Measurements from ENCODE around the gene SSTR3.

Gene SSTR3

DNA sequence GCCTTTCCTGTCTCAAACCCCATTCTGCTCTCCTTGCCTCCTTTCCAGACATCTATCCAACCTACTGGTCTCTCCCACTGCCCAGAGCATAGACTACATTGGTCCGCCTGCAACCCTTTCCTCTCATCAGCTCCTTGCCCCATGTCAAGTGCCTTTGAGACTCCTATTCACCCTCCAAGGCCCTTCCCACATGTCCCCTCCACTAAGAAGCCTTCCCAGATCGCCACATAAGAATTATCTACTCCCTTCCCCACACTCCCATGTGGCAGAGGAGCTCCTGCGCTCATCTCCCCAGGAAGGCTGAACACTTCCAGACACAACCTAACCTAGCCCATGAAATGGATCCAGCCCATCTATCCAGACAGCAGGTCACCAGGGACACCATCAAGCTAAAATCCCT is 34.5 kb downstream of the SSTR3 start:
- no peak overlapping the region for H3K4me3 ChIP-seq (ENCODE audit: low read length)
- no peak overlapping the region for H2AFZ ChIP-seq (ENCODE audit: low read depth, low read length)
- H3K4me1 ChIP-seq (ENCODE audit: low read length), result peaks cover 17% of the 10 kb centered on the region
- no peaks in the 10 kb centered on the region for H3K9me3 ChIP-seq (ENCODE audit: insufficient read depth, low read length)
- no peak overlapping the region for H3K27ac ChIP-seq (ENCODE audit: low read length)
- no peaks in the 10 kb centered on the region for H3K36me3 ChIP-seq (replicated peaks; ENCODE audit: low read depth, low read length)
- H3K27me3 ChIP-seq (ENCODE audit: low read depth, low read length), result peaks cover 27% of the 10 kb centered on the region
- H3K79me2 ChIP-seq (ENCODE audit: low read length), result no peaks in the 10 kb centered on the region
- no peak overlapping the region for H3K9ac ChIP-seq (ENCODE audit: low read length)
- no peaks in the 10 kb centered on the region for H4K20me1 ChIP-seq (ENCODE audit: insufficient read depth, low read length)
- H3K4me2 ChIP-seq (ENCODE audit: low read length), result no peak overlapping the region
- TF ChIP-seq, protein P1, sequence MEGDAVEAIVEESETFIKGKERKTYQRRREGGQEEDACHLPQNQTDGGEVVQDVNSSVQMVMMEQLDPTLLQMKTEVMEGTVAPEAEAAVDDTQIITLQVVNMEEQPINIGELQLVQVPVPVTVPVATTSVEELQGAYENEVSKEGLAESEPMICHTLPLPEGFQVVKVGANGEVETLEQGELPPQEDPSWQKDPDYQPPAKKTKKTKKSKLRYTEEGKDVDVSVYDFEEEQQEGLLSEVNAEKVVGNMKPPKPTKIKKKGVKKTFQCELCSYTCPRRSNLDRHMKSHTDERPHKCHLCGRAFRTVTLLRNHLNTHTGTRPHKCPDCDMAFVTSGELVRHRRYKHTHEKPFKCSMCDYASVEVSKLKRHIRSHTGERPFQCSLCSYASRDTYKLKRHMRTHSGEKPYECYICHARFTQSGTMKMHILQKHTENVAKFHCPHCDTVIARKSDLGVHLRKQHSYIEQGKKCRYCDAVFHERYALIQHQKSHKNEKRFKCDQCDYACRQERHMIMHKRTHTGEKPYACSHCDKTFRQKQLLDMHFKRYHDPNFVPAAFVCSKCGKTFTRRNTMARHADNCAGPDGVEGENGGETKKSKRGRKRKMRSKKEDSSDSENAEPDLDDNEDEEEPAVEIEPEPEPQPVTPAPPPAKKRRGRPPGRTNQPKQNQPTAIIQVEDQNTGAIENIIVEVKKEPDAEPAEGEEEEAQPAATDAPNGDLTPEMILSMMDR (IDR thresholded peaks at IDR 0.05; ENCODE audit: low read depth, low read length), result no peak
- TF ChIP-seq EZH2phosphoT487 (IDR thresholded peaks at IDR 0.05; ENCODE audit: low read depth), result no peak

DNA sequence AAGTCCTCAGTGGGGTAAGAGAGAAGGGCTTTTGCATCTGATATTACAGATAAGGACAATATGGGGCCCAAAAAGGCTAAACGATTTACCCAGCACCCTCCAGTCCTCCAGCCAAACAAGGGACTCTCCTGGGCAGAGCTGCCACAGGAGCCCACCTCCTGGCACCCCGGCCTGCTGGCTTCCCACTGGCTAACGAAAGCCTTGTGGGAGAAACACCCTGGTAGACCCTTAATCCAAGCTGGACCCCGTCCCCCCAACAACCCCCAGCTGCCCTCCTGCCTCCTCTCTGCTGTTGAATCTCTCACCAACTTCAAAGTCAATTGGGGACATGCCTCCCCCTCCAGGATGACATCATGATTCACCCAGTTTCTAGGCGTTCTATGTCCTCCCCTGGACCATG is 35.1 kb downstream of the SSTR3 start:
- no peaks in the 10 kb centered on the region for H3K36me3 ChIP-seq (replicated peaks; ENCODE audit: low read depth, low read length)
- no peaks in the 10 kb centered on the region for H4K20me1 ChIP-seq (ENCODE audit: insufficient read depth, low read length)
- 0 out of 2 replicates have a peak overlapping the region, but pooled peaks have one; percentile 26 for H2AFZ ChIP-seq (ENCODE audit: low read depth, low read length)
- TF ChIP-seq EZH2phosphoT487 (IDR thresholded peaks at IDR 0.05; ENCODE audit: low read depth), result no peak
- TF ChIP-seq, protein P1 (IDR thresholded peaks at IDR 0.05; ENCODE audit: low read depth, low read length), result no peak
- no peak overlapping the region for H3K4me3 ChIP-seq (ENCODE audit: low read length)
- peak overlapping the region; percentile 38 for H3K4me2 ChIP-seq (ENCODE audit: low read length)
- H3K9me3 ChIP-seq (ENCODE audit: insufficient read depth, low read length), result no peaks in the 10 kb centered on the region
- peaks cover 17% of the 10 kb centered on the region for H3K4me1 ChIP-seq (ENCODE audit: low read length)
- H3K79me2 ChIP-seq (ENCODE audit: low read length), result no peaks in the 10 kb centered on the region
- no peak overlapping the region; the same call in 1 of the 2 replicates for H3K9ac ChIP-seq (ENCODE audit: low read length)
- H3K27me3 ChIP-seq (ENCODE audit: low read depth, low read length), result peaks cover 27% of the 10 kb centered on the region
- no peak overlapping the region for H3K27ac ChIP-seq (ENCODE audit: low read length)

DNA sequence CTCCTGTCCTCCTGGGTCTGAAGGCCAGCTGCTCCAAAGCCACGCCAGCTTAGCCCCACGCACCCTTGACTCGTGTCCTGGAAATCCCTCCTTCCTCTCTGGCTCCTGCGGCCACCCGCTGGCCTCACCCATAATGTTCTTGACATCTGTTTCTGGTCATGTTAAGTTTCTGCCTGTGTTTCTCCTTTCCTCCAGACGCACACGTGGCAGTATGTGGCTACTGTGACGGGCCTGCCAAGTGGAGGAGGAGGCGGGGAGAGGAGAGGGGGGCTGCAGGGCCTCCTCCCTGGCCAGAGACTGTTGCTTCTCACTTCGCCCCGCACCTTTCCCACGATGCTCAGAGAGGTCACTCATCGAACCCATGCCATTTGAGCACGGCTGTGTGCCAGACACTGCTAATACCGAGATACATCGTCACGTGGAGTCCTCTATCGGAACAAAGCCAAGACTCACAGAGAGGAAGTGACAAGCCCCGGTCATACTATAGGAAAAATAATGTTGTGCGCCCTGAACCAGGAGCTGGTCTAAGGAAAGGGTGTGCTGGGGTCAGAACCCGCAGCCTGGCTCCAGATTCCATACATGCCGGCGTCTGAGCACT is 35.7 kb downstream of the SSTR3 start:
- H3K79me2 ChIP-seq (ENCODE audit: low read length), result no peaks in the 10 kb centered on the region

More for the DNA sequence above, 35.7 kb downstream of the SSTR3 start:
- Histone ChIP-seq H3K27me3 (ENCODE audit: low read depth, low read length) (peaks cover 27% of the 10 kb centered on the region), H2AFZ (ENCODE audit: low read depth, low read length) (peak overlapping the region; percentile 26; the same call in 1 of the 2 replicates), H3K4me1 (ENCODE audit: low read length) (peaks cover 17% of the 10 kb centered on the region), H3K36me3 (replicated peaks; ENCODE audit: low read depth, low read length) (no peaks in the 10 kb centered on the region), H4K20me1 (ENCODE audit: insufficient read depth, low read length) (no peaks in the 10 kb centered on the region), H3K4me3 (ENCODE audit: low read length) (0 out of 2 replicates have a peak overlapping the region, but pooled peaks have one; percentile 4), H3K4me2 (ENCODE audit: low read length) (peak overlapping the region; percentile 38), H3K9ac (ENCODE audit: low read length) (no peak overlapping the region; the same call in 1 of the 2 replicates), H3K27ac (ENCODE audit: low read length) (no peak overlapping the region), H3K9me3 (ENCODE audit: insufficient read depth, low read length) (no peaks in the 10 kb centered on the region)
- TF ChIP-seq, protein P1 (IDR thresholded peaks at IDR 0.05; ENCODE audit: low read depth, low read length), result no peak
- TF ChIP-seq EZH2phosphoT487 (IDR thresholded peaks at IDR 0.05; ENCODE audit: low read depth), result no peak

Measured in OCI-LY3 (cell line).